NB4 (cell line): ENCODE results near the gene PRM2.
A peak's percentile ranks its signal among the peaks of the same experiment; 100 is the strongest.

Source experiments
- DNase-seq: peaks from one replicate; pipeline ENCODE4 v3.0.0; 2010; ENCODE audit warnings: low read depth
- H3K4me3 ChIP-seq: one replicate; pipeline ENCODE4 v1.5.1; 2011; ENCODE audit warnings: mild to moderate bottlenecking, low read depth, low read length, moderate library complexity
- CTCF ChIP-seq: IDR thresholded peaks from one replicate; pipeline ENCODE4 v1.5.1; 2012; ENCODE audit warnings: low read depth, low read length
- MAX ChIP-seq: IDR thresholded peaks from 2 replicates; pipeline ENCODE4 v1.6.1; 2011; ENCODE audit warnings: low read depth, low read length
- MYC ChIP-seq: IDR thresholded peaks from 2 replicates; pipeline ENCODE4 v1.6.1; 2011; ENCODE audit warnings: low read depth, low read length
- POLR2A ChIP-seq: IDR thresholded peaks from 2 replicates; pipeline ENCODE4 v1.6.1; 2011; ENCODE audit warnings: mild to moderate bottlenecking; ENCODE audit not compliant: insufficient read length; ENCODE audit errors: extremely low read depth

PRM2 gene

GRCh38 chr16:11308493-11309283, 32.4 kb upstream of the PRM2 start:
- H3K4me3 ChIP-seq = no peak overlapping the region
- DNase-seq = peak; percentile 29
- TF ChIP-seq CTCF (no peak), POLR2A (no peak), MYC (no peak), MAX (no peak)

GRCh38 chr16:11307639-11308492, 31.6 kb upstream of the PRM2 start:
- no peak overlapping the region for H3K4me3 ChIP-seq
- TF ChIP-seq POLR2A (no peak), MAX (no peak), MYC (no peak), CTCF (no peak)
- DNase-seq = peak; percentile 39

- no peak for TF ChIP-seq CTCF
- no peak for TF ChIP-seq POLR2A
- TF ChIP-seq MYC = no peak
- no peak; the same call in 1 of the 2 replicates for TF ChIP-seq MAX
- DNase-seq = peak; percentile 93
- H3K4me3 ChIP-seq = no peak overlapping the region
These were observed 30.8 kb upstream of the PRM2 start for GRCh38 chr16:11306997-11307638.

GRCh38 chr16:11306381-11306780, 30.1 kb upstream of the PRM2 start:
- peak; percentile 56 for DNase-seq
- no peak overlapping the region for H3K4me3 ChIP-seq
- TF ChIP-seq MYC (no peak), CTCF (no peak), MAX (no peak), POLR2A (no peak)

- no peak overlapping the region for H3K4me3 ChIP-seq
- TF ChIP-seq MYC = no peak
- TF ChIP-seq CTCF = no peak
- no peak for TF ChIP-seq MAX
- TF ChIP-seq POLR2A = no peak
- no peak for DNase-seq
These were observed 27.3 kb upstream of the PRM2 start for GRCh38 chr16:11303405-11304138.
